ENCODE measurements around the gene WDSUB1. TPM values are rescaled to one million over a fixed set of nuclear protein-coding genes. Genes with fewer than 3 reads are reported as not detected.

The WDSUB1 gene
- total and polyA plus RNA-seq, 2 experiments from 2014 or later, result 17.7 to 18.6 TPM

DNA sequence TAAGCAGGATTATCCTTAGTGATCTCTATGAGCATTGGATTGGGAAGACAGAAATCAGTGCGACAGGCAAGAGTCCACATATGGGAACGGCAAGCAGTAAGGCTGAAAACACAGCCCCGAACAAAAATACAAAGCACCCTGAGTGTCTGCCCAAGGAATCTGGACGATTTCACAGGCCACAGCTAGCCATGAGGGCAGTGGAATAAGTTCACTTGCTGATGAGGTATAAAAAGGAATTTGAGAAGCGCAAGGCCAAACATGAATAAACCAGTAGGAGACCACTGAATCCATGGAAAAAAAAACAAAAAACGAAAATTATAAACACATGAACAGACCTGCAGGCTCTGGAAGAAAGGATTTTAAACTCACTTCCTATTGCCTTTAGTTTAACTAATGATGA lies 24.3 kb downstream of the WDSUB1 start:
- 79% methylated on average over 6 of the region's 6 CpGs for WGBS (ENCODE audit: low lambda C conversion rate, missing lambda C conversion rate)
- no peaks in the 10 kb centered on the region for H3K27me3 ChIP-seq
- no peak overlapping the region for H3K4me2 ChIP-seq
- H3K79me2 ChIP-seq, result peaks cover 3% of the 10 kb centered on the region
- no peak overlapping the region for H2AFZ ChIP-seq
- no peaks in the 10 kb centered on the region for H3K9me2 ChIP-seq (replicated peaks; ENCODE audit: insufficient read depth)
- no peaks in the 10 kb centered on the region for H3K36me3 ChIP-seq (replicated peaks; ENCODE audit: insufficient read depth, low read depth)
- H3K4me3 ChIP-seq, result no peak overlapping the region
- no peaks in the 10 kb centered on the region for H3K4me1 ChIP-seq (ENCODE audit: insufficient read depth)
- H3K9me3 ChIP-seq (ENCODE audit: low read depth), result no peaks in the 10 kb centered on the region
- TF ChIP-seq EZH2 (IDR thresholded peaks at IDR 0.05; ENCODE audit: borderline replicate concordance), result no peak
- no peak overlapping the region for H3K27ac ChIP-seq
- no peaks in the 10 kb centered on the region for H4K20me1 ChIP-seq (ENCODE audit: insufficient read depth, poor library complexity, severe bottlenecking)
- no peak for DNase-seq (ENCODE audit: low spot score)

DNA sequence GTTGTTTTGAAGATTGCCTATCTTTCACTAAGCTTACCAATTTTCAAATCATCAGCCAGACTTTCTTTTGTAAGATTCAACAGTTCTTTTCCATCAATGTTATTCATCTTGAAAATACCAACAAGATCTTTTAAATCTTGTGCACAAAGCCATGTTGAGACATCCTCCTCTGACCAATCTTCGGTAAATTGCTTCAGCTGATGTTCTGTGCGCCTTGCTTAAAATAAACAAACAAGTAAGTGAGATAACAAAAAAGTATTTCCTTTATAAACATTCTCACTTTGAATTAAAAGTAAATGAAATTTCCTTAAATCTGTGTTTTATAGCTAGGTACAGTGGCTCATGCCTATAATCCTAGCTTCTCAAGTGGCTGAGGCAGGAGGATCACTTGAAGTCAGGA lies 30.3 kb downstream of the WDSUB1 start:
- Histone ChIP-seq H3K79me2 (no peaks in the 10 kb centered on the region), H3K4me3 (no peak overlapping the region), H3K4me2 (no peak overlapping the region), H3K4me1 (ENCODE audit: insufficient read depth) (no peaks in the 10 kb centered on the region), H2AFZ (no peak overlapping the region), H3K36me3 (replicated peaks; ENCODE audit: insufficient read depth, low read depth) (no peaks in the 10 kb centered on the region), H3K9me3 (ENCODE audit: low read depth) (no peaks in the 10 kb centered on the region), H4K20me1 (ENCODE audit: insufficient read depth, poor library complexity, severe bottlenecking) (no peaks in the 10 kb centered on the region), H3K27me3 (no peaks in the 10 kb centered on the region), H3K27ac (no peak overlapping the region), H3K9me2 (replicated peaks; ENCODE audit: insufficient read depth) (no peaks in the 10 kb centered on the region)
- DNase-seq (ENCODE audit: low spot score), result peak; percentile 11
- WGBS (ENCODE audit: low lambda C conversion rate, missing lambda C conversion rate), result 64% methylated on average over 2 of the region's 2 CpGs
- TF ChIP-seq EZH2phosphoT487 (IDR thresholded peaks at IDR 0.05; ENCODE audit: low read depth, severe bottlenecking, unreplicated experiment), result no peak
- no peak for TF ChIP-seq EZH2 (IDR thresholded peaks at IDR 0.05; ENCODE audit: borderline replicate concordance)
- TF ChIP-seq, protein P1, sequence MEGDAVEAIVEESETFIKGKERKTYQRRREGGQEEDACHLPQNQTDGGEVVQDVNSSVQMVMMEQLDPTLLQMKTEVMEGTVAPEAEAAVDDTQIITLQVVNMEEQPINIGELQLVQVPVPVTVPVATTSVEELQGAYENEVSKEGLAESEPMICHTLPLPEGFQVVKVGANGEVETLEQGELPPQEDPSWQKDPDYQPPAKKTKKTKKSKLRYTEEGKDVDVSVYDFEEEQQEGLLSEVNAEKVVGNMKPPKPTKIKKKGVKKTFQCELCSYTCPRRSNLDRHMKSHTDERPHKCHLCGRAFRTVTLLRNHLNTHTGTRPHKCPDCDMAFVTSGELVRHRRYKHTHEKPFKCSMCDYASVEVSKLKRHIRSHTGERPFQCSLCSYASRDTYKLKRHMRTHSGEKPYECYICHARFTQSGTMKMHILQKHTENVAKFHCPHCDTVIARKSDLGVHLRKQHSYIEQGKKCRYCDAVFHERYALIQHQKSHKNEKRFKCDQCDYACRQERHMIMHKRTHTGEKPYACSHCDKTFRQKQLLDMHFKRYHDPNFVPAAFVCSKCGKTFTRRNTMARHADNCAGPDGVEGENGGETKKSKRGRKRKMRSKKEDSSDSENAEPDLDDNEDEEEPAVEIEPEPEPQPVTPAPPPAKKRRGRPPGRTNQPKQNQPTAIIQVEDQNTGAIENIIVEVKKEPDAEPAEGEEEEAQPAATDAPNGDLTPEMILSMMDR (IDR thresholded peaks at IDR 0.05; ENCODE audit: poor library complexity), result no peak

DNA sequence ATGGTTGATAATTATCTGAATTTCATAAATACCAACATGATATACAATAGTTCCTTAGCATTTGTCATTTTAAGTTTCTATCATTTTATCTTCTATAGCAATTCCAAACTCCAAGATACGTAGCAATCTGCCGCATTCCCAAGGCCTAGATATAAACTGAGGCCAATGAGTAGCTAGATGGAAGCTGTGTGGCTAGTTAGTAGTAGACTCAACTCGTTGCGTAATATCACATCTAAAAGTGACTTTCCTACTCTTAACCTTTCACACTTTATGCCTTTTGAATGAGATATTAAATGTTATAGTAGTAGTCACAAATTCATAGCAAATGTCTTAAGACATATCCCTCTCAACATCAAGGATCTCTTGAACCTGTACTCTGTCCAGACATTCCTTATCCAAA lies 33.6 kb downstream of the WDSUB1 start:
- DNase-seq (ENCODE audit: low spot score), result no peak
- Histone ChIP-seq H3K4me3 (no peak overlapping the region), H3K27ac (no peak overlapping the region), H3K36me3 (replicated peaks; ENCODE audit: insufficient read depth, low read depth) (no peaks in the 10 kb centered on the region), H3K27me3 (no peaks in the 10 kb centered on the region), H3K4me2 (no peak overlapping the region), H2AFZ (no peak overlapping the region), H3K9me3 (ENCODE audit: low read depth) (no peaks in the 10 kb centered on the region), H3K4me1 (ENCODE audit: insufficient read depth) (no peaks in the 10 kb centered on the region), H3K9me2 (replicated peaks; ENCODE audit: insufficient read depth) (no peaks in the 10 kb centered on the region), H3K79me2 (no peaks in the 10 kb centered on the region), H4K20me1 (ENCODE audit: insufficient read depth, poor library complexity, severe bottlenecking) (no peaks in the 10 kb centered on the region)
- WGBS (ENCODE audit: low lambda C conversion rate, missing lambda C conversion rate), result 96% methylated on average over 4 of the region's 4 CpGs
- TF ChIP-seq EZH2 (IDR thresholded peaks at IDR 0.05; ENCODE audit: borderline replicate concordance), result no peak
- TF ChIP-seq, protein P1 (IDR thresholded peaks at IDR 0.05; ENCODE audit: poor library complexity), result no peak
- no peak for TF ChIP-seq EZH2phosphoT487 (IDR thresholded peaks at IDR 0.05; ENCODE audit: low read depth, severe bottlenecking, unreplicated experiment)

DNA sequence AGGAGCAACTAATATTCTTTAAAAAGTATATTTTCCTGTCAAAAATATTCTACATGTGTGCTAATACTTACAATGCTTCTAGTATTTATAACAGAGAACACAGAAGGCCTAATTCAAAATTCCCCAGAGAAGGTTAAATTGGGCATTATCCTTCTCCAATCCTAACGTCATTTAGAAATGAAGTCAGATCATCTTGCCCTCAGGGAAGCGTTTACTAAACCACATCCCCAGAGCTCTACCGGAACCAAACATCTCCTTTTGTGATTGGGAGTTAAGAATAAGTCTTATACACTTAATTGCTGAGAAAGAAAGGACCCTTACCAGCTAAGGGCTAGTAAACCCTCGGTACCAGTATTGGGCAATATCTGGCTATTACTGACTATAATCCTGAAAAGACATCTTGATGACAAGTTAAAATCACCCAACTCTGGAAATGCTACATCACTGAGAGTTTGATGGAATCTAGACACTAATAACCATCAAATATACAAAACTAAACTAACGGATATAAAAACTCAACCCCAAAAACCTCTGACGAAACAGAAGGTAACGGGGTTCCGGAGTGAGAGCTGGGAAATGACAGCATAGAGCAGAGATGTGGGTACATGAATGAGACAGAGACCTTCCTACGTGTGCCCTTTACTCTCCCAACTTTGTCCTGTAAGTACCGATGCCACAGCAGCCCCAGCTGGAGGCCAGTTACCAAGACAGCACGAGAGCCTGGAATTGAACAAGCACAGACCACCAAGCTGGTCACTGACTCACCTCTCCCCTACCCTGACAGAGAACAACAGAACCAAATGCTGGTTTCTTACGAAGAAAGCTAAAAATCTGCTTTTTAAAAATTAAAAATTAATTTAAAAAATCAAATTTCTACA lies 35.0 kb downstream of the WDSUB1 start:
- TF ChIP-seq EZH2 (IDR thresholded peaks at IDR 0.05; ENCODE audit: borderline replicate concordance) (no peak), EZH2phosphoT487 (IDR thresholded peaks at IDR 0.05; ENCODE audit: low read depth, severe bottlenecking, unreplicated experiment) (no peak)
- TF ChIP-seq, protein P1 (IDR thresholded peaks at IDR 0.05; ENCODE audit: poor library complexity), result no peak
- no peaks in the 10 kb centered on the region for H3K9me3 ChIP-seq (ENCODE audit: low read depth)
- no peaks in the 10 kb centered on the region for H4K20me1 ChIP-seq (ENCODE audit: insufficient read depth, poor library complexity, severe bottlenecking)
- no peak overlapping the region for H3K4me2 ChIP-seq
- H3K79me2 ChIP-seq, result no peaks in the 10 kb centered on the region
- H2AFZ ChIP-seq, result no peak overlapping the region
- no peaks in the 10 kb centered on the region for H3K36me3 ChIP-seq (replicated peaks; ENCODE audit: insufficient read depth, low read depth)
- no peaks in the 10 kb centered on the region for H3K9me2 ChIP-seq (replicated peaks; ENCODE audit: insufficient read depth)
- no peaks in the 10 kb centered on the region for H3K4me1 ChIP-seq (ENCODE audit: insufficient read depth)
- no peak overlapping the region for H3K4me3 ChIP-seq
- WGBS (ENCODE audit: low lambda C conversion rate, missing lambda C conversion rate), result 89% methylated on average over 12 of the region's 12 CpGs
- DNase-seq (ENCODE audit: low spot score), result no peak
- H3K27me3 ChIP-seq, result no peaks in the 10 kb centered on the region
- no peak overlapping the region for H3K27ac ChIP-seq
